SJCRH30 (cell line): Measurements from ENCODE around the gene ARID1B. TPM values are rescaled to one million over a fixed set of nuclear protein-coding genes. Genes with fewer than 3 reads are reported as not detected.

Source experiments
- DNase-seq, 2 experiments: peaks; one replicate each; pipeline ENCODE4 v3.0.0-alpha.2; 2015 to 2020
- H3K27ac ChIP-seq: fragments of 250-450 bp; sonication (Bioruptor Pico); 2 replicates; pipeline ENCODE4 v1.5.1; 2020; ENCODE audit warnings: mild to moderate bottlenecking, moderate library complexity
- H3K27me3 ChIP-seq: fragments of 250-450 bp; sonication (Bioruptor Pico); 2 replicates; pipeline ENCODE4 v1.5.1; 2020; ENCODE audit warnings: mild to moderate bottlenecking, moderate library complexity
- H3K36me3 ChIP-seq: fragments of 250-450 bp; sonication (Bioruptor Pico); 2 replicates; pipeline ENCODE4 v1.5.1; 2020; ENCODE audit warnings: mild to moderate bottlenecking, moderate library complexity
- H3K4me1 ChIP-seq: fragments of 250-450 bp; sonication (Bioruptor Pico); 2 replicates; pipeline ENCODE4 v1.5.1; 2020; ENCODE audit warnings: mild to moderate bottlenecking, moderate library complexity
- H3K4me3 ChIP-seq: fragments of 250-450 bp; sonication (Bioruptor Pico); 2 replicates; pipeline ENCODE4 v1.5.1; 2020; ENCODE audit warnings: mild to moderate bottlenecking, moderate library complexity
- H3K9me3 ChIP-seq: fragments of 250-450 bp; sonication (Bioruptor Pico); replicated peaks from 2 replicates; pipeline ENCODE4 v1.5.1; 2020; ENCODE audit warnings: mild to moderate bottlenecking, moderate library complexity
- total RNA-seq: library from RNA; depleted of rRNA; stranded (reverse); fragments of >200 nt; shearing (Covaris generic); gene quantifications from 2 replicates; pipeline ENCODE4 v1.2.3, GENCODE V29; 2014

The ARID1B gene
- total RNA-seq, 1 experiment from 2014 or later: 28.5 TPM

DNA sequence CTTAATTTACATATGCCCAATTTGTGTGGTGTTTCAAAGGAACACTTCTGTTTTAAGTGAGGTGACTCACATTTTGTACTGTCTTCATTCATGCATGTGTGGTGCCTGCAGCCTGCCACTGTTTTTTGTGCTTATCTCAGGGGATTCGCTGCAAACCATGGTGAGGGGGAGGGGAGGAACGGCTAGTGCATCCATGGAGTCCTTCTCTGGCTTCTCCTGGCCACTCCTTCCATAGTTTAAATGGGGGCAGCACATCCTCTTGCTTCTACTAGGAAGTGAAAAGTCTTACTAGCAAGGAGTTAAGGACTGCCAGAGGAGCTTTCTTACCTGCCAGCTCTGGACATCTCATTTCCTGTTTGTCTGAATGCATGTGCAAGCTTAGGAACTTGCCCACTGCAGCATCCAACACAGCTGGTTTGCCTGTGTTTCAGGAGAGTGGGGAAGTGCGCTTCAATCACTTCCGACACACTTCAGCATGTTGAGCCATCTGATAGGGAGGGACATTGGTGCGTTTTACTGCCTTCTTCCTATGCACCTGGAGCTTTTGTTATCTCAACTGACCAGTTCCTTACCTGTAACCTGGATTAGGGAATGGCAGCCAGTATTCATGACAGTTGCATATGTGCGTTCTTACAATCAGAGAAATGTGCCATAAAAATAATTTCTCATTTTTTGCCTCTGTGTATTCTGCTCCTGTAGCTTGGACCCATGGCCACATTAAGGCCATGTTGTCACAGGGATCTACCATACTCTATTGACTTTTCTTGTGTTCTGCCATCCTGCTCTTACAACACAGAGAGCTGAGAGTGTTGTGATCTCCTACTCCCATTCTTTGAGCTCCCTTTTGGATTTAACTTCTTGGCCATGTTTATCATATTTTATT, 211.3 kb downstream of the ARID1B start:
- DNase-seq: no peak
- H3K4me1 ChIP-seq: no peaks in the 10 kb centered on the region
- no peak overlapping the region for H3K27ac ChIP-seq
- H3K36me3 ChIP-seq: no peaks in the 10 kb centered on the region
- H3K4me3 ChIP-seq: no peak overlapping the region
- no peaks in the 10 kb centered on the region for H3K27me3 ChIP-seq
- no peaks in the 10 kb centered on the region for H3K9me3 ChIP-seq

DNA sequence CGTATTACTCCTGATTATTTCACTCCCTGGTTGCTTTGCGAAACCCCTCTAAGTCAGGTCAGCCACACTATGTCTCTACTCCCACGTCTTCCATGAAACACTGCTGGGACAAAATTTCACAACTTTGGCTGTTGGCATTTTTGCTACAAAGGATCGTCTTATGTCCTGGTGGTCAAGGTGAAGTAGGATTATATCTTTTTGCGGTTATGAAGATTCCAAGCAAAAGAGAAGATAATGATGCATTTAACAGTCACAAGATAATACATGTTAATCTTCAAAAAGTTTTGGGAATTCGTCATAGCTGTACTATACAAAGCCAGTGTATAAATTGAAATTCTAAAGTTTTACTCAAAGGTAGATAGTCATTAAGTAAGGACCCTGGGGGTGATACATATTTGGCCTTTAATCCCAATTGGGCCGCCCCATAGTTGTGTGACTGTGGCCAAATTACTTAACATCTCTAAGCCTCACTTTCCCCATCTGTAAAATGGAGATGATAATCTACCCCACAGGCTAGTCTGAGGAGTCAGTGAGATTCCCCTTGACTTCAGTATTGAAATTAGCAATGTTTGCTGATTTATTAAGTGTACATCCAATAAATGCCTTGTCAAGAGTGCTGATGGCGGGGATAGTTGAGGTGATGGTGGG, 212.1 kb downstream of the ARID1B start:
- H3K27ac ChIP-seq: no peak overlapping the region
- H3K9me3 ChIP-seq: no peaks in the 10 kb centered on the region
- no peaks in the 10 kb centered on the region for H3K36me3 ChIP-seq
- DNase-seq: no peak
- H3K27me3 ChIP-seq: no peaks in the 10 kb centered on the region
- H3K4me1 ChIP-seq: no peaks in the 10 kb centered on the region
- H3K4me3 ChIP-seq: no peak overlapping the region

DNA sequence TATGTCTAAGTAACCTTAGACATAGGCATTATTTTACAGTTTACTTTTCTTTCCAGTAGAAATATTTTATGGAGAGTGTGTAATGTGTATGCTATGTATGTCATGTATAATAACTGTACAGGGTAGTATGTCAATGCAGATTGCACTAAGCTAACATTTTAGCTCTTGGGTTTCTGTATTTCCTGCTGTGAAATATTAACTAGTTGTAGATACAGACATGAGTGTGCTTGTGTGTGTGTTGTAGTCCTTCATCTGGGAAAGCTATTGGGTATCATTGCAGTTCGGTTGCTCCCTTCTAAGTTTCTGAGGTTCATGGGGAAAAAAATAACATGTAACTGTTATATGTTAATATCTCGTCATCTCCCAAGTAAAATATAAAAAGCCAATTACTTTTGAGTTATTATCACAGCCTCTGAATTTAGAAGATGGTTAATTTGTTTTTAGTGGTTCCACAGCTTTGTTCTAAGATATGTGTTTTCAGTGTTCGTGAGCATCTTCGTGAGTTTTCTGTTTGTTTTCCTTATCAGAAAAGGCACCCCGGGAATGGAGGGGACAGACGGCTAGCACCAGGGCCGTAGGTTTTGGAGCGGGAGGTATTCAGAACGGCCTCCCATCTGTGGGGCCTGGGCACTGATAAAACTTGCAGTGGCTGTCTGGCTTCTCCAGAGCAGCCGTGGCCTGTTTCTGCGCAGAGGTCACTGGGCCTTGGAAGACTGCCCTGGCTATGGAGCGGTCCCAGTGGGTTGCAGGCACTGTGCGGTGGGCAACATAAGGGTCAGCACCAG, 215.0 kb downstream of the ARID1B start:
- H3K9me3 ChIP-seq: no peaks in the 10 kb centered on the region
- H3K27me3 ChIP-seq: no peaks in the 10 kb centered on the region
- H3K36me3 ChIP-seq: no peaks in the 10 kb centered on the region
- no peak for DNase-seq
- no peak overlapping the region for H3K4me3 ChIP-seq
- H3K4me1 ChIP-seq: no peaks in the 10 kb centered on the region
- no peak overlapping the region for H3K27ac ChIP-seq

DNA sequence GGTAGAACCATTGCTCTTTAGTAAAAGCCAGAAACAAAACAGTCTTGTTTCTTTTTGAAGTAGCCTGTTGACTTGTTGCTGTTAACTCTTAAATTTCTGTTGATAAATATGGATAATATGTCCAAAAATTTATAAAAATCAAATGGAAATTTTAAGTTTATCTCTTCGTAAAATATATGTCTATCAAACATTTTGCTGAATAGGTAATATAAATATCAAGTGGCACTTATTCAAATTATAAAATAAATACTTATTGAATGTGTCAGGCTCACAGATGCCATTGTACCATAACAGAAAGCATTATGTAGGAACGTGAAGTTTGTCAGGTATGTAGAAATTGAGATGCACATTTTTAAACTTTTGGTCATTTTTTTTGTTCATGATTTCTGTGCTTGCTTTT, 216.5 kb downstream of the ARID1B start:
- DNase-seq: no peak
- Histone ChIP-seq H3K9me3 (no peaks in the 10 kb centered on the region), H3K36me3 (no peaks in the 10 kb centered on the region), H3K27ac (no peak overlapping the region), H3K27me3 (no peaks in the 10 kb centered on the region), H3K4me1 (no peaks in the 10 kb centered on the region), H3K4me3 (no peak overlapping the region)

DNA sequence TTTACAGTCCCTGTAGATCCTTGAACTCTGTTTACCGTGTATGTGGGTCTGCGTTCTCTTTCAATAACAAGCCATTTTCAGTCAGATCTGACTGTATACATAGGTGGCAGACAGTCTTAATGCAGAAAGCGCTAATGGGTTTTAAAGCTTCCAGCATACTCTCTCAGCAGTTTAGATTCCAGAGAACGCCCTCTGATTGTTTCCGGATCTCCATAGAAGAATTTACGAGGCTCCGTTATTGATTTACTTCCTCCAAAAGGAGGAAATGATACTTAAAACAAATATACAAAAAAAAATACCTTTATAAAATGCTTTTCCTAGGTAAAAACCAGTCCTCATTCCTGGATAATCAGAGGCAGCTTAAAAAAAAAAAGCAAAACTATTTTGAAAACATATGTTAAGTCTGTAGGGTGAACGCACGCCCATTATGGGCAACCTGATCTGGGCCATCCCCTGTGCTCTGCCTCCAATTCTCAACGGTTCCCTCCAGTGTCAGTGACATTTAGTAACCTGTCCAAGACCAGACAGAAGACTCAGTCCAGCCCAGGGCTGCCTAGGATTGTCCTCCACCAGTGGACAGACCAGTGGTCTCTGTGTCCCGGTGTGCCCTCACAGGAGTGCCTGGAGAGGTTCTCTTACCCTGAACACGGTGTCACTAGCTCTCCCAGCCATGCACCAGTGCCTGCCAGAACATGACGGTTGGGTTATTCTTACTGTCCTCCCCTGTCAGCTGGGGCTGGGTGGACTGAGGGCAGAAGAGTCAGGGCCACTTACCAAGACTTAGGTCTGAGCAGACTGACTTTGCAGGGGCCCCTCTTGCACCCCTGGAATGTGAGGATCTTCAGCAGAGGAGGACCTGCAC, 217.3 kb downstream of the ARID1B start:
- Histone ChIP-seq H3K9me3 (no peaks in the 10 kb centered on the region), H3K27ac (no peak overlapping the region), H3K27me3 (no peaks in the 10 kb centered on the region), H3K4me3 (no peak overlapping the region), H3K4me1 (no peaks in the 10 kb centered on the region), H3K36me3 (no peaks in the 10 kb centered on the region)
- DNase-seq: no peak

DNA sequence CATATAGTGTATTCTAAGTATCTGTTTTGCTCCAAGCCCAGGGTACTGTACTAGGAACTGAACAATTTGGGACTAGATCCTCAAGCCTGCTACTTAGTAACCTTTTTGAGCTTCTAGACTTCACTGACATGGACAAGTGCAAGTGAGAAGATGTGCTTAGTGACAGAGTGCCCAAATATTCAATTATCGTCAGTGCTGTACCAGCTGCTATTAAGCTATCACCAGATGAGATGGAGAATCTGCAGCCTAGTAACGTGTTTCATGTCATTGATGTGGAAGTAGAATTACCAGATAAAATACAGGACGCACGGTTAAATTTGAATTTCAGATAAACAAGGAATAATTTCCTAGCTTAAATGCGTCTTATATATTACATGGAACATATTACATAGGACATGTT, 218.3 kb downstream of the ARID1B start:
- DNase-seq: no peak
- Histone ChIP-seq H3K27me3 (no peaks in the 10 kb centered on the region), H3K4me3 (no peak overlapping the region), H3K9me3 (no peaks in the 10 kb centered on the region), H3K4me1 (no peaks in the 10 kb centered on the region), H3K27ac (no peak overlapping the region), H3K36me3 (no peaks in the 10 kb centered on the region)

DNA sequence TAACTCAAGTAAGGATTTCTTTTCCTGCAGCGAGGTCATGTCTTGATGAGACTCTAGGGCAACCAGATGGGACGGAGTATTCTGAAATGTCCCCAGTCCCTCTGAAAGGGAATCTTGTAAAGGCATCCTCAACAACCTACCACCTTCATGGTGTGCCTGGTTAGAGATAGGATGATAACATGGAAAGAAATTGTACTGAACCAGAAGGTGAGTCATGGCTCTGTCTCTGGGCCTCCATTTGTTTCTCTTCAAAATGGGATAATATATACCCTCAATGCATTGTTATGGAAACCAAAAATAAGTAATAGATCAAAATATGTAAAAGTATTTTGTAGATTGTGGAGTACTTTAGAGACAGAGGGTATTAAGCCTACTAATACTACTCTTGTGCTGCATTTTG, 219.1 kb downstream of the ARID1B start:
- no peaks in the 10 kb centered on the region for H3K36me3 ChIP-seq

DNA sequence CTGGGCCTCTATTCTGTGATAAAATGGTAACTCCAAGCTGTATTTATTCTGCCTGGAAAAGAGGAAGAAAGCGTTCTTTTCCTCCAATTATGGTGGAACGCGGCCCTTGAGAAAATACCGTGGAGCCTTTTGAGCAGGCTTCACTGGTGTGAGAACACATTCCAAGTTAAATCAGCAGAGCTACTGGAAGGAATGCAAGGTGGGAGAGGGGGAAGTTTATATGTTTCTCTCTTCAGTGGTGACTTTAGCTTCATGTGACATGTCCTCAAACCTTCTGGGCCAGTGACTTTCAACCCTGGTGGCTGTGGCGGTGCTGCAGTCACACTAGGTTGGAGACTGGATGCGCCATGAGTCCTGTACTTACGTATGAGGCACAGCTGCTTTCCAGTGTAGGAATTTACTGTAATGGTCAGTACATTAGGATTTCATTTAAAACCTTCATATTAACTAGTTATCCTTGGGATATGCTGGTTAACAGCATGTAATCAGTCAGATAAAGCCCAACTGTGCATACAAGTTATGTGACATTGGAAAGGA, 221.7 kb downstream of the ARID1B start:
- DNase-seq: no peak
- H3K27me3 ChIP-seq: no peaks in the 10 kb centered on the region

More for the DNA sequence above, 219.1 kb downstream of the ARID1B start:
- H3K27ac ChIP-seq: no peak overlapping the region
- no peak overlapping the region for H3K4me3 ChIP-seq
- DNase-seq: no peak
- H3K4me1 ChIP-seq: no peaks in the 10 kb centered on the region
- H3K27me3 ChIP-seq: no peaks in the 10 kb centered on the region
- no peaks in the 10 kb centered on the region for H3K9me3 ChIP-seq

DNA sequence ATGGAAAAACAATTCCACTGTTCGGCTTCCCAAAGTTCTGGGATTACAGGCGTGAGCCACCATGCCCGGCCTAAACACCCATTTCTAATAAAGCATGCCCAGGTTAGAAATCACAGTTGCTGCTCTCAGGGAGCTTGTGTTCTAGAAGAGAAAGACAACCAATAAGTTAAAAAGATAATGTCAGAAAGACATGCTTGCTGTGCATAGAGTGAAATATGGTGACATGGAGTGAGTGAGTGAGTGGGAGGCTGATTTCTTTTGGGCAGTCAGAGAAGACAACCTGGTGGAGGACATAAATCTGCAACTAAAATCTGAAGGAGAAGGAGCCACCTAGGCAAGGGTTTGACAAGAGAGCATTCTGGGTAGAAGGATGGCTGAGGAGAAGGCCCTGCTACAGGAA, 222.6 kb downstream of the ARID1B start:
- no peaks in the 10 kb centered on the region for H3K27me3 ChIP-seq
- no peaks in the 10 kb centered on the region for H3K36me3 ChIP-seq
- no peak for DNase-seq
- H3K9me3 ChIP-seq: no peaks in the 10 kb centered on the region
- H3K27ac ChIP-seq: no peak overlapping the region
- H3K4me3 ChIP-seq: no peak overlapping the region
- no peaks in the 10 kb centered on the region for H3K4me1 ChIP-seq

More for the DNA sequence above, 221.7 kb downstream of the ARID1B start:
- H3K27ac ChIP-seq: no peak overlapping the region
- no peaks in the 10 kb centered on the region for H3K36me3 ChIP-seq
- H3K9me3 ChIP-seq: no peaks in the 10 kb centered on the region
- H3K4me3 ChIP-seq: no peak overlapping the region
- H3K4me1 ChIP-seq: no peaks in the 10 kb centered on the region

DNA sequence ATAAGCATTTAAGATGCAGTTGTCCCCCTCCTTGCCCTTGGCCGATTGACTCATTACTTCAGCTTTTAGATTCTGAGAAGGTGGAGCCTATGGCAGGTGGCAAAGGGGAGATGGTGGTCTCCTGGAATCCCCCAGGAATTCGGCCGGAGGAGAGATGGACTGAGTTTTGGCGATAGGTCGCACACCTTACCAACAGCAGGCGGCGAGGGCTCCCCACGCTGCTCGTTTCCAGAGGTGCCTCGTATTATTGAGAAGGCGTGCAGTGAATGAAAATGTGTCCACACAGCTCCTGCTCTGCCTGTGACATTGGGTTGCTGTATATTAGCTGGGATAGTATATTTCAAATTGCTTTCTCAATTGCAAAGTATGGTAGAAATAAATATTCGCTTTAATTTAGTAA, 224.5 kb downstream of the ARID1B start:
- Histone ChIP-seq H3K36me3 (no peaks in the 10 kb centered on the region), H3K4me3 (no peak overlapping the region), H3K27ac (no peak overlapping the region), H3K4me1 (no peaks in the 10 kb centered on the region), H3K27me3 (no peaks in the 10 kb centered on the region), H3K9me3 (no peaks in the 10 kb centered on the region)
- DNase-seq: no peak

DNA sequence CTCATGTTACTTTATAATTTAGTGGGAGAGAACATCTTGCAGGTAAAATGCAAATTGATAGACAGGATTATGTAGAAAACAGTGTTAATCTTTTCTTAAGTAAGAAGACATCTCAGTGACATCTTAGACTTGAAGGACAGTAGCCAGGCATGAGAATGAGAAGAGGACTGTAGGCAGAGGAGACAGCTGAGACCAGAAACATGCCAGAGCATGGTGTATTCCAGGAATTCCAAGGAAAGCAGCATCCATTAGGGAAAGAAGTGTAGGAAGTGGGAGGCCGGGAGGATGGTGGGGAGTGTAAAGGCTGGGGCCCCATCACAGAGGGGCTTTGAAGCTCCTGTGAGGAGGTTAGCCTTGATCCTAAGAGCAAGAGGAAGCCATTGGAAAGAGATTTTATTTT, 225.6 kb downstream of the ARID1B start:
- no peaks in the 10 kb centered on the region for H3K27me3 ChIP-seq
- H3K36me3 ChIP-seq: no peaks in the 10 kb centered on the region
- H3K4me1 ChIP-seq: no peaks in the 10 kb centered on the region
- DNase-seq: no peak
- no peak overlapping the region for H3K4me3 ChIP-seq
- H3K9me3 ChIP-seq: no peaks in the 10 kb centered on the region
- H3K27ac ChIP-seq: no peak overlapping the region

DNA sequence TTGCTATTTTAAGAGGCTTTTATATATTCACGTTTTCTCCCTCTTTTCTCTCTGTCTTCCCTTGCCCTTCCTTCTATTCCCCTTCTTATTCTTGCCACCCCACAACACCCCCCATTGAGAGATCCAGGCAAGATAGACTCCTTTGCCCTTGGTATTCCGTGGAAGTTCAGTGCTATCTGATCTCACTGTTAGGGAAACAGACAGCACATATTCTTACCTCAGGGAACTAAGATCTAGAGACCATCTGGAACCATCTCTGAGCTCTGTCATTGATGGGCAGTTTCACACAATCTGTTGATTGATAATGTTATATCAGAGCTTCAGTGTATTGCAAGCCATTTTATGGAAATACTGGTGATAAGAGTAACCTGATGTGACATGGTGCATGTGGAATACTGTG, 228.8 kb downstream of the ARID1B start:
- no peak overlapping the region for H3K27ac ChIP-seq

DNA sequence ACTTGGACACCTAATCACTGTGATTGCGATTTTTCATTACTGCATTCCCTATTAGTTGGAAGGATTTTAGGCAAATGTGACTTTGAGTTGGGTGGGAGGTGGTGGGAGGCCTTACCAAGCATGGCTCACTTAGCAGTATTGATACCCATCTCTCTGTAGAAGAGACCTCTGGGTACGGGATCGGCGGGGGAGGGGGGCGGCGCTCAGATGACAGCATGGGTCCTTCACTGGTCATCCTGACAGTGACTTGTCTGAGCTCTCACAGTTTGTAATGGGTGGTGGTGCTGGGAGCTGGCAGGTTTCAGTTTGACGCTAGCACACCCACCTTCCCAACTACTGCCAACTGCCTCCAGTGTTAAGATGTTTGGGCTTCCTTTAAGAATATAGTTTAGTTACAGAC, 231.4 kb downstream of the ARID1B start:
- peaks cover 3% of the 10 kb centered on the region; the same call in 1 of the 2 replicates for H3K36me3 ChIP-seq
- H3K27me3 ChIP-seq: no peaks in the 10 kb centered on the region
- no peak overlapping the region for H3K4me3 ChIP-seq
- no peak overlapping the region for H3K27ac ChIP-seq
- peaks cover 3% of the 10 kb centered on the region; the same call in 1 of the 2 replicates for H3K9me3 ChIP-seq
- H3K4me1 ChIP-seq: no peaks in the 10 kb centered on the region
- DNase-seq: no peak

More for the DNA sequence above, 228.8 kb downstream of the ARID1B start:
- H3K4me3 ChIP-seq: no peak overlapping the region
- H3K4me1 ChIP-seq: no peaks in the 10 kb centered on the region
- H3K9me3 ChIP-seq: no peaks in the 10 kb centered on the region
- H3K27me3 ChIP-seq: no peaks in the 10 kb centered on the region
- DNase-seq: no peak
- no peaks in the 10 kb centered on the region for H3K36me3 ChIP-seq

DNA sequence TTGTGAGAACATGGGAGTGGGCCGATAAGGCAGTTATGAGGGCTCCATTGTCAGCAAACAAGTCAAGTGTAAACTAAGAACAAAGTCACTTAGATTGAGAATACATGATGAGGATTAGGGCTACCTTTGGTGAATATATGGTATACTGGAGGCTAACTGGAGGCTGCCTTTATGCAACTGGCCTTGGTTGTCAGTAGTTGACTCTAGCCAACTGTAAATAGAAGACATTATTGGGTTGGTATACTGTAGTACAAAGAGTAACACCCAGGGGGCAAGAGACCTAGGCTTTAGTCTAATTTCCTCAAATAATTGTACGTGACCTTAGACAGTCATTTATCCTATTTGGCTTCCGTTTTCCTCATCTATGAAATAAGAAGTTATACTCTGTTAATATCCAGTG, 235.2 kb downstream of the ARID1B start:
- Histone ChIP-seq H3K36me3 (peaks cover 3% of the 10 kb centered on the region; the same call in 1 of the 2 replicates), H3K4me3 (no peak overlapping the region), H3K27me3 (no peaks in the 10 kb centered on the region), H3K27ac (no peak overlapping the region), H3K4me1 (no peaks in the 10 kb centered on the region), H3K9me3 (peaks cover 3% of the 10 kb centered on the region; the same call in 1 of the 2 replicates)
- DNase-seq: no peak
